KBM-7 (cell line): Measurements from ENCODE around the gene PATZ1.

Source experiments
- DNase-seq: peaks from one replicate; pipeline ENCODE4 v3.0.0-alpha.2; 2015
- in situ Hi-C: fragments of 300-500 bp; cut with MboI; formaldehyde crosslinking; loops from 2 replicates; pipeline ENCODE4 v1.14.3; 2020; ENCODE audit warnings: low sequenced_read_pairs, low pct_unique_long_range_greater_than_20kb, mixed read lengths

PATZ1 gene

DNA sequence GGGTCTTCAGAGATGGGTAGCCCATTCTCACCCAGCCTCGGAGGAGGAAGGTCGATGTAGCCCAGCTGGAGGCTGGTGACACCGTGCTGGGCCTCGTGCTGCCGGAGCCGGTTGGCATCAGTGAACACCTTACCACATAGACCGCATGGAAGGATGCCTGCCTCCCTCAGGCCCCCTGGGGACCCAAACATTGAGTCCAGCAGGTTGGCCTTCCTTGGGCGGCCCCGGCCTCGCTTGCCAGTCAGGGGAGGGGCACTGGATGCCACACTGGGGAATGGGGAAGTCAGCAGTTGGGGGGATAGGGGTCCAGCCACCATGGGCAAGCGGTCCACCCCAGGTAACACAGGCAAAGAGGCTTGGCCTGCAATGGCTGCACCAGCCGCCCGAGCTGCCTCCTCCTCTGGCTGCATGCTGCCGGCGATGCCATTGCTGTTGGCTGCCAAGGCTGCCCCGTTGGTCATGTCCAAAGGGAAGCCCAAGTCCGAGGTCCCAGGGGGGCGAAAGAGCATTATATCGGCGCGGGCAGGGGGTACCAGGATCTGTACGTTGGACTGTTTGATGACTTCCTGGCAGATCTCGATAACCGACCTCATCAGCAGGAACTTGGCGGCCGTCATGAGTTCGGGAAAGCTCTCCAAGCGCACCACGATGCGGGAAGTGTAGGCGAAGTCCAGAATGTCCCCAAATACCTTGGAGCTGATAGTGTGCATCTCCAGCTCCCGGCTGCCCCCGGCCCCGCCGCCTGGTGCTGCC, 1.4 kb downstream of the PATZ1 start:
- peak; percentile 33 for DNase-seq
- in situ Hi-C loops, result no loop called here

DNA sequence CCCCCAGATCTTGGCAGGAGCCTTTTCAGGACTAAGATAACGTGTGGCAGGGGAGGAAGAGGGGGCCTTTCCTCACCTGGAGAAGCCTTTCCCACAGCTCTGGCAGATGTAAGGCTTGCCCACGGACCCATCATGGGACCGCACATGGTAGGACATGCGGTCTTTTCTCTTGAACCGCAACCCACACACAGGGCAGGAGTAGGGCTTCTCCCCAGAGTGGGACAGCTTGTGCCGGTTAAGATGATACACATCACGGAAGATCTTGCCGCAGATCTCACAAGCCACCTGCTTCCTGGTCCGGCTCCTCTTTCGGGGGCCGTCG, 1.9 kb downstream of the PATZ1 start:
- in situ Hi-C loops, result no loop called here
- DNase-seq, result peak; percentile 64

DNA sequence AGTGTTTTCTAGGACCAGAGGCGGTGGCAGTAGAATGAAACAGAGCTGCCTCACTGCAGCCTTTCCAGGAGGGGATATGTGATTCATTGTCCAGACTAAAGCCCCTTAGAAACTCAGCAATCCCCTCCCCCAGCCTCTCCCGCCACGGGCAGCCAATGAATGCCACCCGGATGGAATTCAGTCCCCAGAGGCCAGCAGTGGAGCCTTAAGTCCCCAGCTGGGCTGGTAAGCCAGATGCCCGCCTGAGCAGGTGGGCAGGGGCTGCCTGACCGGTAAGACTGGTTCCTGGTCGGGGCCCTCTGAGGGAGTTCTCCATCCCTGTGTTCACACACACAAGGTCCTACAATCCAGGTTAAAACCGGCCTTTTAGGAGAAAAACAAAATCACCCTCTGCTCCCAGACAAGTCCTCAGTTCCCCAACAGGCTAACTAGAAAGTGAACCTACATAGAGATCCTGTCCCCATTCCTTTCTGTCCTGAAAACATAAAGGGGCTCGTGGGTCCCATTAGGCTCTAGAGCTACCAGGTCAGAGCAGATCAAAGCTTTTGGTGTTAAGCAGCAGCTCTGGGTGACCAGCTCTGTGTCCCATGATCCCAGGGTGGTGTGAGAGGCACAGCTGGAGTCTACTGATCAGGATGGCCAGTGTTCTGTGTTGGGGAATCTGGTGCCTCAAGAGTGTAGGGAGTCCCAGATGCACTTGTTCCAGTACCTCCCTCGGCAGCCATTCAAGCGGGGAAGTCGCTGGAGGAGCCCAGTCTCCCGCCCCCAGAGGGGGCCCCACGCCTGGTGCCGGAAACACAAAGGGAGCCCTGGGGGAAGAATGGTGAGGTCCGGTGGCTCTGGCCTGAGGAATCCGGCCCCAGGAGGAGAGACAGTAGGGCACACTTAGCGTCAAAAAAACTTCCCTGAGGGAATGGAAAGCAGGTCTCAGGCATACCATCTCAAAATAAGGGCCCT, 2.6 kb downstream of the PATZ1 start:
- in situ Hi-C loops, result no loop called here
- DNase-seq, result peak; percentile 45

DNA sequence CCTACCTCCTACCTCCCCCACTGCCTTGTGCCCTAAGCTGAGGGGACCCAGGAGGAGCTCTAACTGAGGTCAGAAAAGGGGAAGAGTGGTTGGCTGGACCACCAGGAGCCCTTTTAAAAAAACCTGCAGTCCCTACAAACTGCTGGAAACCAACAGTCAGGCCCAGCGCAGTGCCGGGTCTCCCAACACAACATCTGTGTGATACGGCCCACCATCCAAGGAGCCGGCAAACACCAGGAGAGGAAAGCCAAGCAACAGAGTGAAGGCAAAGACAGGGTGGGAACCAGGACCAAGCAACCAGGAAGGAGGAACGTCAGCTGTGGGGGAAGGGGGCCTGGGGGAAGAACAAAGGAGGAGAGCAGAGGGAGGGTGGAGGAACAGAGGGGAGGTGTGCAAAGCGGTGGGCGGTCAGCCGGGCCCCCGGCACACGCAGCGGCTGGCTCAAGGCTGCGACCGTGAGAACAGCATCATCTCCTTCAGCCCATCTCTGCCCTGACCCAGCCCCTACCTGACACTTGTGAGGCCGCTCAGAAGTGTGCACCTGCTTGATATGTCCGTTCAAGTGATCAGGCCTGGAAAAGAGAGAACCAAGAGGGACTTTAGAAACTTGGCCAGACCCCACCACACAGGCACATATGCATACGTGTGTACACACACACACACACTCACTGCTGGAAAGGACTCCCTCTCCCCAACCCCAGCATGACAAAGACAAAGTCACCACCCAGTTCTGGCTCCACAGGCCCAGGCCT, 3.6 kb downstream of the PATZ1 start:
- DNase-seq, result peak; percentile 9
- in situ Hi-C loops, result no loop called here

DNA sequence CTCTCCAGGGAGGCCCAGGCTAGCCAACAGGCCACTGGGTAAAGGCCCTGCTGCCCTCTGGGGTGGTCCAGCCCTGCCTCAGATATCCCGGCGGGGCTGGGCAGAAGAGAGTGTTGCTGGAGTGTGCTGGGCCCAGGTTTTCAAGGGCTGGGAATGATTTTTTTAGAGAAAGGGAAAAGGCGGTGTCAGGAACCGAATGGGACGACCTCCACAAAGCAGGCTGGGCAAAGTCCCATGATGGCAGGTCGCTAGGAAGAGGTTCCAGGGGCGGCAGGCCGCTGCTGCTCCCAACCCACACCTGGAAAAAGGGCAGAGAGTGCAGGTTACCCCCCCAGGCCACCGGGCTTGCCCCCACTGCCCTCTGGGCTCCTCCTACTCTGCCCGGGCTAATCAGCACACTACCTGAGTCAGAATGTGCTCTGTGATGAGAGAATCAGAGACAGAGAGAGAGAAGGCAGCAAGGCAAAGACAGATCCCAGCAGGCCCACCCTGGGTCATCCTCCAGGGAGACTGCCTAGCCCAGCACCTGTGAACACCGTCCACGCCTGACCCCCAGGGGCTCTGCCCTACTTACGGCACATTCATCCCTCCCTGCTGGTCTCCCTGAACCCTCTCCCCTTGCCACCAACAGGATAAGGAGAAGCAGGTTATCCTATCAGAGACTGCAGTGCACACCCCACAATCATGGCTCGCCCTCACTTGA, 4.6 kb downstream of the PATZ1 start:
- in situ Hi-C loops, result no loop called here
- DNase-seq, result no peak

DNA sequence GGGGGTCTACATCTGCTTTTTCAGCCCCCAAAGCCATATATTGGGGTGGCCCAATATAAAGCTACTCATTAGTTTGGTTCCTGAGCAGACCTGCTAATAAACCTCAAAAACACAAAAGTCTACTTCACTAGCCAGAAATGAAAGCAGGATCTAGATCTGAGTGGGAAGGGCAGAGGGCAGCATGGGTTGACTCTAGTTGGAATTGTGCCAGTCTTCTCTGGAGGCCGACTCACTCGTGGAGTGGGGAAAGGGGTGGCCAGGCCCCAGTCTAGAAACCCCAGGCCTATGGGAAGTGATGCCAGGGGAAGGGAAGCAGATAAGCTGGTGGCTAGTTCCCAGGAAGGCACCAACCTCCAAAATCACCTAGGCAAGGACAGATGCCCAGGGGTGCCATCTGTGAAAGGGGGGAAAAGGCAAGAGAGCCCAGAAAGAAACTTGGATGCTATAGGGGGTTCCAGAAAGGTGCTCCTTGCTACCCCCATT, 5.3 kb downstream of the PATZ1 start:
- in situ Hi-C loops, result no loop called here
- DNase-seq, result no peak

DNA sequence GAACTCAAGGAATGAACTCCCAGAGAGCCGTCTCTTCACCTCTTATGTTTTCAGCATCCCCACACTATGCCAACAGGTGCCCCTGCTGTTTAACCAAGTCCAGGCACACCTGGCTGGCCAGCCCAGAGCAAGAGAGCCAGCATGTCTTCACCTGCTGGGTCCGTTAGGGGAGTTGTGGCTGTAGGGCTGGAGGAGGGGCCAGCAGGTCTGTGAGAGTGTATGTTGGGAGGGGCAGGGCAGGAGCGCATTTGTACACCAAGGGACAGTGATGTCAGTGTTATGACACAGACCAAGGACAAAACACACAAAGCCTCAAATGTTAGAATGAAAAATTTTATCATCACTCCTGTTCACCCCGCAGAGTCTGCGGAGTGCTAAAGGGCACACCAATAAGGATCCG, 5.8 kb downstream of the PATZ1 start:
- no peak for DNase-seq
- in situ Hi-C loops, result no loop called here

DNA sequence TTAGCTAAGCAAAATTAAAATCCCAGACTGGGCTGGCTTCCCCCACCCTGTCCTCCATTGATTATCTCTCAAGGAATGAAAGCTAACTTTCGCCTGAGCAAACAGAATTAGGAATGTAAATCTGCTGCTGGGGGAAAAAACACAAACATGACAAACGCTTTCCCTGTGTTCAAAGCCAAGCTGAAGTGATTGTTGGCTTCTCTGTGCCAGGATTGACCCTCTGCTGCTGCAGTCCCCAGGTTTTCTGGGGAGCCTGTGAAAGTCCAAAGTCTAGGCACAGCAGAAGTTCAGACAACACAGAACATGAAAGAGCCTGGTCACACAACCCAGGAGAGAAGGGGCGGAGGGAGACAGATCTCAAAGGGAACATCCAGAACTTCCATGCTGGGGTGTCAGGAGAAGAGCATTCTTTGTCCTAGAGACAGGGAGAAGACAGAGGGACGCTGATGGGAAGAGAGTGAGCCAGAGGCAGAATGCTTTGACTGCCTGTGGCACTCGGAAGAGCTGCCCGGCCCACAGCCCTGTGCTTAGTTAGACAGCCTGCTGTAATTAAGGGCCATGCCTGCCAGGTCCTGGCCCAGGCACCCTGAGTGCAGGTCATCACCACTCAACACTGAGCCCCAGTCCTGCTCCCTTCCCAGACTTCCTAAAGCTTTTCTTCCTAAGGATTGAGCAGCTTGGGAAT, 6.9 kb downstream of the PATZ1 start:
- in situ Hi-C loops, result no loop called here
- DNase-seq, result no peak

DNA sequence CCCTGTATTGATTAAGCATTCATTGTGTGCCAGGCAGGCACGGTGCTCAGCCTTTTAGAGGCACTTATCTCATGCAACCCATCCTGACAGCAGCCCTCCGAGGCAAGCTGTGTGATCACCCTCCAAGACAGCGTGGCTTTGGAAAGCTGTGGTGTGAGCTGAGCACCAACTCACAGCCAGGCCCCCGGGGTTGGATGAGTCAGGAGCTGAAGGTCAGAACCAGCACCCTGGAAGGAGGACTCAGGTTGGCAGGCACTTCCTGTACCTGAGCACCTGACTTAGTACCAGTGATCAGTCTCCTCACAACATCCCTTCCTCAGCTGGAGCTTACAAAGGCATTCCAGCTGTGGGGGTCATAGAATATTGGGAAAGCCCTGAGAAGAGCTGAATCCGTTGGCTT, 9.0 kb downstream of the PATZ1 start:
- in situ Hi-C loops, result no loop called here
- no peak for DNase-seq

DNA sequence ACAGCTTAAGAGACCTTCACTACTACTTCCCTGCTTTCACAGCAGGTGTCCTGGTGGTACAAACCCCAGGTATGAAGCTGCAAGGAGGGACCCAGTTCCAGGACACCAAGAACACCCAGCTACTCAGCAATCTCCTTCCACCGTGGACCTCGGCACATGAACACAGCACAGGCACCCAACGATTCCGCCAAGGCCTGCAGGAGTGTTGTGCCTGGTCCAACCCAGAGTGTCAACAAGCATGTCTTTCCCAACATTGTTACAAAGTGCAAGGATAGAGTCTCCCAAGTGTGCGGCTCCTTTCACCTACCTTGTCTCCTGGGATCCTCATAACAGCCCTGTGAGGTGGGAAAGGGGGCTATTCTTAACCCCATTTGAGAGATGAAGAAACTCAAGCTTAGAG, 11.8 kb downstream of the PATZ1 start:
- in situ Hi-C loops, result no loop called here
- DNase-seq, result no peak

DNA sequence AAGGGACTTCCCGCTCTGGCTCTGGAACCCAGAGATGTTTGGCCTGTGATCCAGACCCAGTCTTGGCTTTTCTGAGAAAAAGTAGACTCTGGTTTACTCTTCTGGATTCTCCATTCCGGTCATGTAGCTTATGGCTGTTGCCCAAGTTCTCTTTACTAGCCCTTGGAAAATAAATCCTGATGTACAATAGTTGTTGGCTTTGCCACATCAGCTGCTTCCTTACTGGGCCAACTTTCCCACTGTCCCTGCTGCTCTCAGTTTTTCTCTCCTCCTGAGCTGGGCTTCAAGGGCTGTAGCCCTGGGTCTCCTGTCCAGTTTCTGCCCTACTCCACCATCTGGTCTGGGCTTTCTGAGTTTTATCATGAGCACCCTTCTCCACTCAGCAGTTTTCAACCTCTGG, 12.5 kb downstream of the PATZ1 start:
- DNase-seq, result no peak
- in situ Hi-C loops, result no loop called here

DNA sequence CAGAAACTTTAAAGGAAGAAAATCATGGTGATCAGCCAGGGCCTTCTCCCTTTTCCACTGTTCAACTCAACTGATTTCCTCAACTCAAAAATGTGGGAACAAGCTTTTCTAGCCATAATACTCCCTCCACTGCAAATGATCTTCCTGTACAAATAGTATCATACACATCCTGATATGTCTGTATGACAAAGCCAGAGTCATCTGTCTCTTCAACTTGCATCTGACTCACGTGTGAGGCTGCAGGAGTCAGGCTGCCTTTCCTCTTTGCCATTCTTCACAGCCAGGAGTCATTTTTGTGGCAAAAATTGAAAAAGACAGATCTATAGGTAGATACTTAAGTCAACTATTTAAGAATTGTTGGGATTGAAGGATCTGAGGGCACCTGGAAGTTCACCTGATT, 13.3 kb downstream of the PATZ1 start:
- no peak for DNase-seq
- in situ Hi-C loops, result no loop called here

DNA sequence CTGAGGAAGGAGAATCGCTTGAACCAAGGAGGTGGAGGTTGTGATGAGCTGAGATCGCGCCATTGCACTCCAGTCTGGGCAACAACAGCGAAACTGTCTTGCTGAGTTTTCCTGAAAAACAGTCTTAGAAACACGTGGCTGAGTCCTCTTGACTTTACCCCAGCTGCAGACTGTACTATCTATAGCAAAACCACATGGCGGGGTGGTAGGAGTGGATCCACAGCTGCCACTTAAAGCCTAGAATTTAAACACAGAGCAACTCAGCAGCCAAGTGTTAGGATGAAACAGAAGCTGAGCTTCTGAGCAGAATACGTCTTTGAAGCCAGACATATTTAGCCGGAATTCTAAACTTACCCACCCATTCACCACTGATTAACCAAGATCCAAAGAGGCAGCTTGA, 14.1 kb downstream of the PATZ1 start:
- in situ Hi-C loops, result no loop called here
- no peak for DNase-seq

DNA sequence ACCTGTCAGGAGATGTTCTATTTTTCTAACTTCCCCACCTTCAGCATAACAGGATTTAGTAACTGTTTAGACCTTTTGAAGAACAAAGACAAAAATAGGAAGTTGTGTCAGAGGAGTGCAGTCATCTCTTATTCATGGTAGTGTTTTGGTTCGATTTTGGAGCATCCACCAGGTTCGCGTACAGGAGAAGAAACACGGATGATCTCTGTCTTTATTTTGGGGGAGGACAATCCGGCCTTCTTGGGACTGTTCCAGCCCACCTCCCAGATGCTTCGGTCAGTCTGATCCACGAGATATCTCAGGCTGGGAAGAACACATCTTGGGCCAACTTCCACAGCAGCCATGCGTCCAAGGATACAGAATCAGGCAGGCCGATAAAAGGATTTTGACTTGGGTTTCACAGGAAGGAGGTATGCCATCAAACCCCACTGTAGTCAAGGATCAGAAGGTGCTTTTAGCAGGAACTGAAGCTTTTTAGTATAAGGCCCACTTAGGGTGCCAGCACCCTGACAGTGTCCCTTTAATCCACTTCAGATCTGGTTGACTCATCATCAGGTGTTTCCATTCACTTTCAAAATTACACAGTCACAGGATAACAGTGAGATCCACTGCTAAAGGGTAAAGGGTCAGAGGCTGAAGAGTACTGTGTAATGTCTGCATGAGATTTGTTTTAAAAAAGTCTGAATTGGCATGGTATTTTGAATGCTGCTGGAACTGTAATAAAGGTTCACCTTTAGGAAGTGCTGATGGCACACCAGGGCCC, 16.5 kb downstream of the PATZ1 start:
- in situ Hi-C loops, result no loop called here
- no peak for DNase-seq

DNA sequence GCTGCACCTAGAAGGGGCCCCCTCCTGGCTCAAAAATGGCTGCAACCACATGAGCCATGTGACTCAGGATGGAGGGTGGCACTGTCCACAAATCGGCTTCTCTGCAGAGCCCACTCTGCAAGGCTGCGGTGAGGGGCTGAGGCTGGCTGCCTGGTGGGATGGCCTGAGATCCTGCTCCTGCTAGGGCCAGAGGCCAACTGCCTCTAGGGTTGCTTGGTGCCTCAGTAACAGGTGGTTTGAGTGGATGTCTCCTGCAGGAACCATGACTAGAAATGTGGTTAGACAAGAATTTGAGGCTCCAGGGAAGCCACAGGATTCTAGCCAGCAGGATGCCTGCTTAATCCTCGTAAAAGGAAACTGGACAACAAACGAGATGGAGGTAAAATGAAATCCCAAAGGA, 17.1 kb downstream of the PATZ1 start:
- in situ Hi-C loops, result no loop called here
- DNase-seq, result no peak

DNA sequence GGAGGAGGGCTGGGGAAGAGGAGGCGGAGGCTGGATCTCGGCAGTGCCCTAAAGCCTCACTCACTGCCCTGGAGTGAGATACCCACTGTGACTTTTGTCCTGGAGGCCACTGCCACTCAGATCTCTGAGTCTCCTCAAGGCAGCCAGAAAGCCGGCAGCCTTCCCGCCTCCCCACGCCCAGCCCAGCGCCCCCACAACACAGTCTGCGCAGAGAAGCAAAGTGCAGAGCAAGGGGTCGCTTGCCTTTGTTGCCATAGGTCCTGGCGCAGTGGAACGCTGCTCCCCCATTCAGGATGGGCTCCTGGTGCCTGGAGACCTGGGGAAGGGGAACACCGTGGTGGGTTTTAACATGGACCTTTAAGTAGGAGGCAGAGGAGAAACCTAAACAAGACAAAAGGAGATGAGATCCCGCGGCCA, 17.6 kb downstream of the PATZ1 start:
- in situ Hi-C loops, result no loop called here
- DNase-seq, result no peak

DNA sequence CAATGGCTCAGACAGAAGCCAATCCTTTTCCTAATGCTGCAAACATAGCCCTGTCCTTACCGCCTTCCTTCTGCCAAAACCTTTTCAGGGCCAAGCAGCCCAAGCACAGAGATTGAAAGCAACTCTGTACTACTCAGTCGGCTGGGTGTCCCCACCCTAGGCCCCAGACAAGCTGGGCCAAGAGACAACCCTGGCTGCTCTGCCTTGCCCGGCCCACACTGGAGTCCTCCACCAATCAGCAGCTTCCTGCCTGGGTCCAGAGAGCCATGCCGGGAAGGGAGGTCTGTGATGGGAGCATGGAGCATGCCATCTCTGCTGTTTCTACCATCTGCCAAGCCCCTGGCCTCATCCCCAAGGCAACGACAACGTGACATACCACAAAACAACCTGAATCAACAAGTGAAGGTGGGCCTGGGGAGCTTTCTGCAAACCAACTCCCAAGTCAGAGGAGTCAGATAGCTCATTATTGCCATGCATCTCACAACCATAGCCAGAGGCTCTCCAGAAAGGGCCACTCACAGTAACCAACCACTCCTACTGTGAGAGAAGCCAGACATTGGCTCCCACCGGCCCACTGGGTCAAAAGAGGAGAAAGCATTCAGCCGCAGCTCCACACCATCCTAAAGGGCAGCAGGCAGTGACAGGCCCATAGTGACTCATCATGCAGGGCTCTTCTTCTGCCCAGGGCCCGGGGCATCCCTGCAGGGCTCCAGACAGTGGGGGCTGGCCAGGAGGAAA, 18.2 kb downstream of the PATZ1 start:
- in situ Hi-C loops, result no loop called here
- no peak for DNase-seq
